ENCODE data around the gene CCPG1.
A peak's percentile ranks its signal among the peaks of the same experiment; 100 is the strongest.

The CCPG1 gene

DNA sequence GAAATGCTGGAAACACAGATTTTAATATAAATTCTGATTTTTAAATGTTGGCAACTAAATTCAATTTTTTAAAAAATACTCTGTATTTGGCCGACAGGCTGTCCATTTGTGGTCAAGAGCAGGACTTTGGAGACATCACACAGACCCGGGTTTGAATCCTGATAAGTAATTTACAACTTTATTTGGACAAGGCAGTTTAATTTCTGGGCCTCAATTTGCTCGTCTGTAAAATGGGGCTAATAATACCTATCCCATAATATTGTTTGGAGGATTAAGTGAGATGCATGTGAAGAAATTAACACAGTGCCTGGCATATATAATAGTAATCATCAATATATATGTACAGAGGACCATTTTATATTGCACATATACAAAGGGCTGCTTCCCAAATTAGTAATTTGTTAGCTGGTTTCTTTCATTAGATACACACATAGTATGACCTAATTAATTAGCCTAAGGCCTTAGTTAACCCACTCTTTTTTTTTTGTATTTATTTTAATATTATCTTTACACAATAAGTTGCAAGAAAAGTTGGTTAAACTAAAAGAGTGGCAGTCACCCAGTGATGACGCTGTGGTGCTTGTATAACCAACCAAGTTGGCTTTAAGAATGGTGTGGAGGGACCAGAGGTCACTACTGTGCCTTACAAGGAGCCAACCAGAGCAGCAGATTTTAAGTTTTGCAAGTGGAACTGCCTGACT is 88.5 kb downstream of the CCPG1 start:
- peak; percentile 27 for DNase-seq (ENCODE audit: low read depth, low spot score)

DNA sequence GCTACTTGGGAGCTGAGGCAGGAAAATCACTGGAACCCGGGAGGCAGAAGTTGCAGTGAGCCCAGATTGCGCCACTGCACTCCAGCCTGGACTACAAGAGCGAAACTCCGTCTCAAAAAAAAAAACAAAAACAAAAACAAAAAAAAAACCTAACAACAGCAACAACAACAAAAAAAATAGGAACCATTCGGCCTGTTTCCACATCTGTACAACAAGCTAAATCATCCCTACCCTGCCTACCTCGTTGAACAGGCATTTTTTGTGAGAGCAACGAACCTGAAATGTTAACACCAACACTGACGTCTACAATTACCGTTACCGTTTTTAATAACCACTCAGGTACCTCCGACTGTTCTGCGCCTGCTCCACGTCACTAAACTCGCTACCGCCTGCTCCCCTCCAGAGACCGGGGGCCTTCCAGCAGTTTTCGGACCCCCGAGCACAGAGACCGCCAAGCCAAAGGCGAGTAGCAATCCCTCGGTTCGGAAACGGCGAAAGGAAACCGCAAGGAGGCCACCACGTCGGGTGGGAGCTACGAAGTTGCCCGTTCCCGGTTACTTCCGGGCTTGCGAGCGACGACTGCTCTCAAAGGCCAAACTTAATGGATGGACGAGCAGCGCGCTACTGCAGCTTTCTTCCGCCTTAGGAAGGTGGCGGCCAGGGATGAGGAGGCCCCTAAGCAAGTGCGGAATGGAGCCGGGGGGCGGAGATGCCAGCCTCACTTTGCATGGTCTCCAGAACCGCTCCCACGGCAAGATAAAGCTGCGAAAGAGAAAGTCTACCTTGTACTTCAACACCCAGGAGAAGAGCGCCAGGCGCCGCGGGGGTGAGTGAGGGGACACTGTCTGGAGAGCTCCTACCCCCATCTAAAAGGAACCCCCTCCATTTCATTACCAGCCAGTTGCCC is 89.3 kb downstream of the CCPG1 start, which contains the start of the genes PIGB and PIGBOS1:
PIGB (plus strand) TSS at position 635 of the 907 bp plus-strand sequence; CDS start at position 664, 29 bp downstream.
PIGBOS1 (minus strand) TSS at position 536 of the 907 bp plus-strand sequence. CDS start 1,331 bp downstream, outside the sequence.
- peak; percentile 93 for DNase-seq (ENCODE audit: low read depth, low spot score)
